GM12878 (cell line): ENCODE data around the gene NKX1-2. TPM values are rescaled to one million over a fixed set of nuclear protein-coding genes. Genes with fewer than 3 reads are reported as not detected.

ENCODE experiments used
- ATAC-seq: fragments of 200-7000 bp; cut with Tn5 transposase; 3 replicates; pipeline ENCODE4 v1.9.1; 2020; ENCODE audit warnings: mild to moderate bottlenecking, moderate library complexity
- BruUV-seq: library from RNA; stranded (reverse); fragments of 400-500 nt; replicated peaks from 2 replicates; lab custom pipeline; 2021; lab: Mats Ljungman, UMichigan
- CTCF ChIA-PET: fragments of 300-600 bp; sonication (Branson Sonifier 250); formaldehyde crosslinking; extraction: SDS; loops from one replicate; lab custom pipeline; 2021; ENCODE audit warnings: inconsistent platforms; lab: Yijun Ruan, JAX
- POLR2A ChIA-PET: fragments of 350-600 bp; formaldehyde crosslinking; extraction: SDS; loops from one replicate; lab custom pipeline; 2021; ENCODE audit warnings: inconsistent platforms; lab: Charles Lee
- RAD21 ChIA-PET: fragments of 300-600 bp; sonication (Branson Sonifier 250); formaldehyde crosslinking; loops from one replicate; lab custom pipeline; 2023; ENCODE audit warnings: antibody characterized with exemption; ENCODE audit not compliant: unreplicated experiment; lab: Charles Lee
- SMC1A ChIA-PET: fragments of 300-600 bp; sonication (Branson Sonifier 250); formaldehyde crosslinking; loops from one replicate; lab custom pipeline; 2023; ENCODE audit not compliant: unreplicated experiment, uncharacterized antibody; lab: Charles Lee
- DNase-seq: peaks from one replicate; pipeline ENCODE4 v3.0.0-alpha.2; 2011; ENCODE audit warnings: low read depth, low spot score
- FAIRE-seq: peaks from 3 replicates; lab custom pipeline; 2011; peaks lifted over from hg19 to GRCh38; lab: Jason Lieb, UNC
- H2AFZ ChIP-seq: 2 replicates; pipeline ENCODE4 v1.6.0; 2011; ENCODE audit warnings: low read depth, low read length, control low read depth; ENCODE audit not compliant: control insufficient read depth
- H3K27ac ChIP-seq: 2 replicates; pipeline ENCODE4 v1.5.1; 2011; ENCODE audit warnings: control low read depth; ENCODE audit not compliant: control insufficient read depth, insufficient read depth
- H3K27me3 ChIP-seq, 2 experiments: replicated peaks in 1 of 2; 2 replicates each; pipeline versions ENCODE4 v1.6.0 to v1.6.1; 2011; ENCODE audit warnings: low read length in 1 of 2; ENCODE audit not compliant: control insufficient read depth in 2 of 2, insufficient read depth in 2 of 2
- H3K36me3 ChIP-seq, 2 experiments: 2 replicates each; pipeline ENCODE4 v1.5.1; 2011; ENCODE audit warnings: low read length in 1 of 2; ENCODE audit not compliant: control insufficient read depth in 2 of 2, insufficient read depth in 2 of 2
- H3K4me1 ChIP-seq: 2 replicates; pipeline ENCODE4 v1.6.1; 2011; ENCODE audit warnings: mild to moderate bottlenecking, low read length, moderate library complexity, mixed read lengths; ENCODE audit not compliant: control insufficient read depth, insufficient read depth
- H3K4me2 ChIP-seq: 2 replicates; pipeline ENCODE4 v1.6.0; 2011; ENCODE audit warnings: control low read depth; ENCODE audit not compliant: control insufficient read depth, insufficient read depth
- H3K4me3 ChIP-seq: fragments of 200-600 bp; sonication (generic); 2 replicates; pipeline ENCODE4 v1.5.1; 2016
- H3K79me2 ChIP-seq: 2 replicates; pipeline ENCODE4 v1.6.0; 2011; ENCODE audit warnings: low read length; ENCODE audit not compliant: control insufficient read depth, insufficient read depth
- H3K9ac ChIP-seq: 2 replicates; pipeline ENCODE4 v1.8.0; 2011; ENCODE audit warnings: low read length, control low read depth, mixed read lengths; ENCODE audit not compliant: control insufficient read depth, insufficient read depth
- H3K9me3 ChIP-seq: replicated peaks from 3 replicates; pipeline ENCODE4 v1.5.1; 2011; ENCODE audit warnings: mild to moderate bottlenecking, low read length; ENCODE audit not compliant: control insufficient read depth, insufficient read depth
- H4K20me1 ChIP-seq: 2 replicates; pipeline ENCODE4 v1.6.0; 2011; ENCODE audit not compliant: control insufficient read depth, insufficient read depth
- CHD1 ChIP-seq: IDR thresholded peaks from 2 replicates; pipeline ENCODE4 v1.6.1; 2012; ENCODE audit warnings: low read depth, low read length, improper control_type of control experiment
- CREM ChIP-seq: IDR thresholded peaks from 2 replicates; pipeline ENCODE4 v1.6.1; 2014; ENCODE audit warnings: antibody characterized with exemption, low read depth
- CTCF ChIP-seq, 3 experiments: IDR thresholded peaks in 2 of 3; conservative IDR thresholded peaks in 1 of 3; 2 replicates each; pipeline ENCODE4 v1.5.1; 2011; ENCODE audit warnings: low read depth in 3 of 3, low read length in 3 of 3, mild to moderate bottlenecking in 3 of 3, control low read depth in 2 of 3, moderate library complexity in 2 of 3, inconsistent platforms in 1 of 3, mixed read lengths in 1 of 3; ENCODE audit not compliant: control insufficient read depth in 2 of 3, insufficient read depth in 1 of 3; ENCODE audit errors: extremely low read depth in 1 of 3
- FOS ChIP-seq: IDR thresholded peaks from 3 replicates; pipeline ENCODE4 v1.6.1; 2011; ENCODE audit warnings: borderline replicate concordance; ENCODE audit not compliant: insufficient read length; ENCODE audit errors: extremely low read depth
- GATAD2B ChIP-seq: fragments of 450-650 bp; conservative IDR thresholded peaks from 2 replicates; pipeline ENCODE4 v1.6.1; 2017; ENCODE audit warnings: low read depth, mild to moderate bottlenecking, moderate library complexity
- IKZF2 ChIP-seq, 2 experiments: fragments of 450-650 bp; IDR thresholded peaks; 2 replicates each; pipeline ENCODE4 v1.6.1; 2017; ENCODE audit warnings: mild to moderate bottlenecking in 2 of 2, moderate library complexity in 2 of 2
- KDM1A ChIP-seq: fragments of 200-600 bp; sonication (generic); IDR thresholded peaks from 2 replicates; pipeline ENCODE4 v1.6.1; 2016; ENCODE audit warnings: borderline replicate concordance
- MEF2B ChIP-seq: fragments of 450-650 bp; IDR thresholded peaks from 2 replicates; pipeline ENCODE4 v1.6.1; 2018; ENCODE audit warnings: mild to moderate bottlenecking, moderate library complexity; ENCODE audit not compliant: partially characterized antibody, poor library complexity, severe bottlenecking
- MTA3 ChIP-seq: IDR thresholded peaks from 2 replicates; pipeline ENCODE4 v1.6.1; 2012; ENCODE audit warnings: low read length, inconsistent platforms, borderline replicate concordance
- RB1 ChIP-seq: fragments of 450-650 bp; formaldehyde crosslinking; IDR thresholded peaks from 2 replicates; pipeline ENCODE4 v1.6.1; 2017; ENCODE audit warnings: mild to moderate bottlenecking, borderline replicate concordance
- RCOR1 ChIP-seq: conservative IDR thresholded peaks from 2 replicates; pipeline ENCODE4 v1.6.1; 2012; ENCODE audit warnings: low read depth, low read length, improper control_type of control experiment
- SKIL ChIP-seq: fragments of 450-650 bp; IDR thresholded peaks from 2 replicates; pipeline ENCODE4 v1.6.1; 2017; ENCODE audit warnings: mild to moderate bottlenecking, low read depth, inconsistent platforms; ENCODE audit not compliant: poor library complexity, severe bottlenecking
- SMAD1 ChIP-seq: fragments of 450-650 bp; IDR thresholded peaks from 2 replicates; pipeline ENCODE4 v1.6.1; 2018; ENCODE audit warnings: mild to moderate bottlenecking, low read depth; ENCODE audit not compliant: partially characterized antibody
- SMAD5 ChIP-seq: IDR thresholded peaks from 2 replicates; pipeline ENCODE4 v1.6.1; 2016; ENCODE audit warnings: antibody characterized with exemption, low read depth
- SMC3 ChIP-seq: IDR thresholded peaks from 2 replicates; pipeline ENCODE4 v1.6.1; 2011; ENCODE audit warnings: low read length, improper control_type of control experiment, borderline replicate concordance
- SP1 ChIP-seq: IDR thresholded peaks from one replicate; pipeline ENCODE4 v1.6.1; 2011; ENCODE audit warnings: low read depth, low read length
- STAT3 ChIP-seq: IDR thresholded peaks from 2 replicates; pipeline ENCODE4 v1.6.1; 2011; ENCODE audit warnings: low read depth, low read length, improper control_type of control experiment
- SUPT20H ChIP-seq: IDR thresholded peaks from 2 replicates; pipeline ENCODE4 v1.6.1; 2011; ENCODE audit warnings: low read depth, mild to moderate bottlenecking, low read length, moderate library complexity, borderline replicate concordance; ENCODE audit not compliant: control insufficient read depth
- WGBS: methylation state at CpG from one replicate; pipeline ENCODE4 v1.1.6; 2016; ENCODE audit warnings: low lambda C conversion rate; ENCODE audit not compliant: insufficient replicate concordance, insufficient coverage; ENCODE audit errors: missing lambda C conversion rate; 5-methylcytosine and 5-hydroxymethylcytosine counted together
- in situ Hi-C: fragments of 300-500 bp; cut with MboI; formaldehyde crosslinking; loops from 9 replicates; pipeline ENCODE4 v1.14.3; 2018; ENCODE audit warnings: mixed read lengths
- intact Hi-C: fragments of 100-400 bp; cut with micrococcal nuclease; formaldehyde crosslinking; loops from one replicate; pipeline ENCODE4 v1.14.2; 2022; ENCODE audit not compliant: unreplicated experiment
- polyA plus RNA-seq, 11 experiments: library from polyadenylated mRNA; depleted of rRNA in 4 of 11; unstranded in 6 of 11; stranded (reverse) in 5 of 11; fragments of >200 nt; fragmentation: Nextera tagmentation in 4 of 11; fragmentation: Illumina TruSeq in 1 of 11; extraction: Ambion mirVana in 4 of 11; extraction: Trizol in 1 of 11; gene quantifications; 1 replicate in 1 of 11; 2 replicates in 10 of 11; pipeline versions ENCODE4 v1.2.1 to v1.2.3, GENCODE V29; 2011 to 2016; ENCODE audit warnings: inconsistent platforms in 2 of 11, missing spikeins in 2 of 11, low read depth in 1 of 11
- total RNA-seq, 4 experiments: library from RNA; depleted of rRNA in 3 of 4; stranded (reverse); fragments of >200 nt in 3 of 4; fragmentation: Illumina TruSeq in 1 of 4; extraction: Trizol in 1 of 4; gene quantifications; 2 replicates each; pipeline versions ENCODE4 v1.2.1 to v1.2.3, GENCODE V29; 2013 to 2021

Gene NKX1-2
- total and polyA plus RNA-seq, 10 of the 15 experiments (the other 5 are each of a cell fraction or from before 2014, with no cell fraction given) = not detected

GRCh38 chr10:124430077-124430476 is 19.8 kb downstream of the NKX1-2 start:
- ChIA-PET POLR2A (no interaction called here), CTCF (no interaction called here), SMC1A (no interaction called here), RAD21 (no interaction called here)
- intact Hi-C loops (no loop called here), in situ Hi-C loops (no loop called here)
- Histone ChIP-seq H3K4me3 (no peak overlapping the region), H3K27me3 (no peaks in the 10 kb centered on the region), H2AFZ (no peak overlapping the region), H3K79me2 (no peaks in the 10 kb centered on the region), H3K27ac (no peak overlapping the region), H3K4me1 (no peaks in the 10 kb centered on the region), H3K9me3 (no peaks in the 10 kb centered on the region), H3K9ac (no peak overlapping the region), H3K4me2 (no peak overlapping the region), H4K20me1 (no peaks in the 10 kb centered on the region), H3K36me3 (no peaks in the 10 kb centered on the region)
- BruUV-seq = no TSS peak
- WGBS = 41% methylated on average over 4 of the region's 4 CpGs
- no peak for ATAC-seq
- DNase-seq = no peak
- no peak for TF ChIP-seq CTCF (IDR thresholded peaks at IDR 0.05 in 2 of 3, conservative IDR thresholded peaks at IDR 0.05 in 1 of 3; ENCODE audit: control insufficient read depth in 2 of 3, extremely low read depth in 1 of 3, insufficient read depth in 1 of 3, low read depth in 3 of 3, low read length in 3 of 3)
- TF ChIP-seq RB1 = no peak
- no peak for TF ChIP-seq SP1
- TF ChIP-seq FOS = no peak
- TF ChIP-seq MEF2B = no peak
- TF ChIP-seq GATAD2B = no peak
- TF ChIP-seq IKZF2 (IDR thresholded peaks at IDR 0.05) = no peak
- no peak for TF ChIP-seq SUPT20H
- TF ChIP-seq SMC3 = no peak
- TF ChIP-seq RCOR1 = no peak
- no peak for TF ChIP-seq STAT3
- no peak for TF ChIP-seq KDM1A
- TF ChIP-seq SMAD1 = no peak
- TF ChIP-seq CHD1 = no peak
- TF ChIP-seq SKIL = no peak
- no peak for TF ChIP-seq MTA3
- no peak for TF ChIP-seq SMAD5
- TF ChIP-seq CREM = no peak
- no peak for FAIRE-seq
